ENCODE measurements around the gene GUCY1B1.

DNA sequence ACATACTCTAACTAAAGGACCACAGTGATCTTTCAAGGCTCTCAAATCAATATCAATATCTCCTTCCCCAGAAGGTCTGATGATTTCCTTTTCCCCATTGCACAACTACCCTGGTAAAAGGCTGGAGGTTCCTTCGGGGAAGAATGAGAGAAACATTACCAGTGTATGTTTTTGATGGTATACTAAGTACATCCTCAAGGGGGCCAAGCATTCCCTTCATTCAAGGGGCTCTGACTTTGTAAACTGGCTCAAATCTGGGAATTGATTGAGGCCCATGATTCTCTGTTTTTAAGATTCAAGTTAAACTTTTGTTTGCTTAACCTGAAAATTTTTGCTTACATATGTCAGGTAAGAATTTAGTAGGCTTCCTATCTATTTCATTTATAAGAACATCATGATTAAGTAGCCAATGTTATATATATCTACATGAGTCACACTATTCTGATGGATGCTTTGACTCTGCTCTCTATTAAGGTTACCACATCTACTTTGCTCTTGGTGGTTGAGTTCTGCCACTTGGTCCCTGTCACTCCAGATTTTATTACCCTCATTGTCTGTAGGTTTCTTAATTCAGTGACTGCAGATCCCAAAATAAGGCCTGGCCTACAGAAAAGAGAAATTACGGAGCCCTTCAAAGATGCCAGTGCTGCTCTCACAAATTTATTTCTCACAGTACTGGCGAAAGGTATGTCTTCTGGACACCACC is 16.4 kb upstream of the GUCY1B1 start:
- TF ChIP-seq, protein P1, sequence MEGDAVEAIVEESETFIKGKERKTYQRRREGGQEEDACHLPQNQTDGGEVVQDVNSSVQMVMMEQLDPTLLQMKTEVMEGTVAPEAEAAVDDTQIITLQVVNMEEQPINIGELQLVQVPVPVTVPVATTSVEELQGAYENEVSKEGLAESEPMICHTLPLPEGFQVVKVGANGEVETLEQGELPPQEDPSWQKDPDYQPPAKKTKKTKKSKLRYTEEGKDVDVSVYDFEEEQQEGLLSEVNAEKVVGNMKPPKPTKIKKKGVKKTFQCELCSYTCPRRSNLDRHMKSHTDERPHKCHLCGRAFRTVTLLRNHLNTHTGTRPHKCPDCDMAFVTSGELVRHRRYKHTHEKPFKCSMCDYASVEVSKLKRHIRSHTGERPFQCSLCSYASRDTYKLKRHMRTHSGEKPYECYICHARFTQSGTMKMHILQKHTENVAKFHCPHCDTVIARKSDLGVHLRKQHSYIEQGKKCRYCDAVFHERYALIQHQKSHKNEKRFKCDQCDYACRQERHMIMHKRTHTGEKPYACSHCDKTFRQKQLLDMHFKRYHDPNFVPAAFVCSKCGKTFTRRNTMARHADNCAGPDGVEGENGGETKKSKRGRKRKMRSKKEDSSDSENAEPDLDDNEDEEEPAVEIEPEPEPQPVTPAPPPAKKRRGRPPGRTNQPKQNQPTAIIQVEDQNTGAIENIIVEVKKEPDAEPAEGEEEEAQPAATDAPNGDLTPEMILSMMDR (IDR thresholded peaks at IDR 0.05), result no peak
- TF ChIP-seq POLR2A (IDR thresholded peaks at IDR 0.05), result no peak

Data from testis (tissue), 2 donors.